ENCODE results near the gene BARX1. TPM values are rescaled to one million over a fixed set of nuclear protein-coding genes. Genes with fewer than 3 reads are reported as not detected.

Gene BARX1
- total and polyA plus RNA-seq, 10 of the 15 experiments (the other 5 are each of a cell fraction or from before 2014, with no cell fraction given), result not detected

DNA sequence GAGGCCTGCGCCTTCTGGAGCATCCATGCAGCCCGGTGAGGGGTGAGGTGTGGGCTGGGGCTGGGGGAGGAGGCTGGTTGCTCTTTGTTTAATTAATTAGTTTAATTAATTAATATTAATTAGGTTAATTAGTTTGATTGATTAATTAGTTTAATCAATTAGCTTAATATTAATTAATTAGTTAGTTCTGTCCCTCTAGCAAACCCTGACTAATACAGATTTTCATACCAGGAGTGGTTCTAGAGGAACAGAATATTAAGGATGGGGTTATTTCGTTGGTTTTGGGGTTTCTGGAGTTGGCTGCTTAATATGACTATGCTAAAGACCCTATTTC lies 14.1 kb upstream of the BARX1 start (continued):
- TF ChIP-seq, protein P1, sequence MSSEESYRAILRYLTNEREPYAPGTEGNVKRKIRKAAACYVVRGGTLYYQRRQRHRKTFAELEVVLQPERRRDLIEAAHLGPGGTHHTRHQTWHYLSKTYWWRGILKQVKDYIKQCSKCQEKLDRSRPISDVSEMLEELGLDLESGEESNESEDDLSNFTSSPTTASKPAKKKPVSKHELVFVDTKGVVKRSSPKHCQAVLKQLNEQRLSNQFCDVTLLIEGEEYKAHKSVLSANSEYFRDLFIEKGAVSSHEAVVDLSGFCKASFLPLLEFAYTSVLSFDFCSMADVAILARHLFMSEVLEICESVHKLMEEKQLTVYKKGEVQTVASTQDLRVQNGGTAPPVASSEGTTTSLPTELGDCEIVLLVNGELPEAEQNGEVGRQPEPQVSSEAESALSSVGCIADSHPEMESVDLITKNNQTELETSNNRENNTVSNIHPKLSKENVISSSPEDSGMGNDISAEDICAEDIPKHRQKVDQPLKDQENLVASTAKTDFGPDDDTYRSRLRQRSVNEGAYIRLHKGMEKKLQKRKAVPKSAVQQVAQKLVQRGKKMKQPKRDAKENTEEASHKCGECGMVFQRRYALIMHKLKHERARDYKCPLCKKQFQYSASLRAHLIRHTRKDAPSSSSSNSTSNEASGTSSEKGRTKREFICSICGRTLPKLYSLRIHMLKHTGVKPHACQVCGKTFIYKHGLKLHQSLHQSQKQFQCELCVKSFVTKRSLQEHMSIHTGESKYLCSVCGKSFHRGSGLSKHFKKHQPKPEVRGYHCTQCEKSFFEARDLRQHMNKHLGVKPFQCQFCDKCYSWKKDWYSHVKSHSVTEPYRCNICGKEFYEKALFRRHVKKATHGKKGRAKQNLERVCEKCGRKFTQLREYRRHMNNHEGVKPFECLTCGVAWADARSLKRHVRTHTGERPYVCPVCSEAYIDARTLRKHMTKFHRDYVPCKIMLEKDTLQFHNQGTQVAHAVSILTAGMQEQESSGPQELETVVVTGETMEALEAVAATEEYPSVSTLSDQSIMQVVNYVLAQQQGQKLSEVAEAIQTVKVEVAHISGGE (CRISPR knock-in tag; IDR thresholded peaks at IDR 0.05), result no peak
- no peak for TF ChIP-seq POLR2AphosphoS5 (IDR thresholded peaks at IDR 0.05; ENCODE audit: low read length)
- TF ChIP-seq HCFC1 (IDR thresholded peaks at IDR 0.05; ENCODE audit: low read length), result no peak
- no peak for TF ChIP-seq SMARCA5 (IDR thresholded peaks at IDR 0.05)
- TF ChIP-seq SMAD1 (IDR thresholded peaks at IDR 0.05; ENCODE audit: low read depth, partially characterized antibody), result no peak

DNA sequence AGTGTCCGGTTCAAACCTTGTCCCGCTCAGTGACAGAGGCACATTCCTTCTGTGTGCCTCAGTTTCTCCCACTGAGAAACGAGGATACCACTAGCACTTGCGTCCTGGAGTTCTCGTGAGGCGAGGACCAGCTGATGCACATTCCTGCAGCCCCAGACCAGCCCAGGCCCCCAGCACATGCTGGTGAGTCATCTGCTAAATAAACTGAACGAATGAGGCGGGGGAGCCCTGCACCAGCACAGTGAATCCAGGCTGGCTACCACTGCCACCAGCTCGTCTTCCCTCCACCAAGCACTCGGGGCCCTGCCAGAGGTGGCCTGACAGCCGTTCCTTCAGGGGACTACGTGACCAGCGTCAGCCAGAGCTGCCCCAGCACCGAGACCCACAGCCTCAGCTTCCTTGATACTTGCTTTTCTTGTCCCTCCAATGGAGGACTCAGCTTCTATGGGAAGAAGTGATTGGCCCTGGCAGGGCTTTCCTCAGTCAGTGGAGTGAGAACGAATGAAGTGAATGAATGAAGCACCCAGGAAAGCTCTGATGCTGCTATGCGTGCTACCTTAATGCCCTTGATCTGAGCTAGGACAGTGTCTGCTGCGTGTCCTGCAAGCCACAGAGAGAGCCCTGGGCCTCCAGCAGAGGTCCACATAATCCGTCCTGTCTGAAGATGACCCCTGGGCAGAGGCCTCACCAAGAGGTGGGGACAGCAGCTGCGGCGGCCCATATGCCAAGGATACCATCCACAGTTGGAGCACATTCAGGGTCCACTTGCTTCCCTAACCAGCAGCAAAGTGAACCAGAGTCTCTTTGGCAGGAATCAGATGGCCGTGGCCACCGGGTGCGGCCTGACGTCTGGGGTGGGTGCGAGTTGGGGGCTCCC lies 13.5 kb upstream of the BARX1 start:
- RAD21 ChIA-PET (ENCODE audit: unreplicated experiment), result no interaction called here
- BruUV-seq (replicated peaks), result no TSS peak
- CTCF ChIA-PET, result interaction anchor here (0.6 kb wide), 1 partner anchor 10 kb away, joined by 3 read pairs; no protein-coding TSS in a partner anchor

More for the DNA sequence above, 13.5 kb upstream of the BARX1 start:
- intact Hi-C loops (cut with micrococcal nuclease; ENCODE audit: unreplicated experiment) (no loop called here), in situ Hi-C loops (cut with MboI) (loop anchor here (5.0 to 10.0 kb wide), 2 partner anchors 286 to 804 kb away; no protein-coding TSS in a partner anchor)
- no peak overlapping the region for H3K4me2 ChIP-seq (ENCODE audit: control insufficient read depth, insufficient read depth)
- ChIA-PET SMC1A (ENCODE audit: uncharacterized antibody, unreplicated experiment) (no interaction called here), POLR2A (no interaction called here)
- no peaks in the 10 kb centered on the region for H3K36me3 ChIP-seq (ENCODE audit: control insufficient read depth in 2 of 2, insufficient read depth in 2 of 2, low read length in 1 of 2)
- no peak overlapping the region for H3K4me3 ChIP-seq
- H3K27me3 ChIP-seq (replicated peaks in 1 of 2; ENCODE audit: control insufficient read depth in 2 of 2, insufficient read depth in 2 of 2, low read length in 1 of 2), result no peaks in the 10 kb centered on the region
- no peaks in the 10 kb centered on the region; the same call in 2 of the 3 replicates for H3K9me3 ChIP-seq (replicated peaks; ENCODE audit: control insufficient read depth, insufficient read depth, low read length)
- 42% methylated on average over 25 of the region's 25 CpGs for WGBS (ENCODE audit: insufficient coverage, insufficient replicate concordance, low lambda C conversion rate, missing lambda C conversion rate)
- no peak overlapping the region for H2AFZ ChIP-seq (ENCODE audit: control insufficient read depth, low read depth, low read length)
- H4K20me1 ChIP-seq (ENCODE audit: control insufficient read depth, insufficient read depth), result no peaks in the 10 kb centered on the region
- H3K9ac ChIP-seq (ENCODE audit: control insufficient read depth, insufficient read depth, low read length), result no peak overlapping the region
- H3K27ac ChIP-seq (ENCODE audit: control insufficient read depth, insufficient read depth), result no peak overlapping the region
- H3K4me1 ChIP-seq (ENCODE audit: control insufficient read depth, insufficient read depth, low read length), result no peaks in the 10 kb centered on the region
- no peak for FAIRE-seq
- no peak for DNase-seq (ENCODE audit: low read depth, low spot score)
- no peak for ATAC-seq
- no peaks in the 10 kb centered on the region for H3K79me2 ChIP-seq (ENCODE audit: control insufficient read depth, insufficient read depth, low read length)
- TF ChIP-seq, protein P2, sequence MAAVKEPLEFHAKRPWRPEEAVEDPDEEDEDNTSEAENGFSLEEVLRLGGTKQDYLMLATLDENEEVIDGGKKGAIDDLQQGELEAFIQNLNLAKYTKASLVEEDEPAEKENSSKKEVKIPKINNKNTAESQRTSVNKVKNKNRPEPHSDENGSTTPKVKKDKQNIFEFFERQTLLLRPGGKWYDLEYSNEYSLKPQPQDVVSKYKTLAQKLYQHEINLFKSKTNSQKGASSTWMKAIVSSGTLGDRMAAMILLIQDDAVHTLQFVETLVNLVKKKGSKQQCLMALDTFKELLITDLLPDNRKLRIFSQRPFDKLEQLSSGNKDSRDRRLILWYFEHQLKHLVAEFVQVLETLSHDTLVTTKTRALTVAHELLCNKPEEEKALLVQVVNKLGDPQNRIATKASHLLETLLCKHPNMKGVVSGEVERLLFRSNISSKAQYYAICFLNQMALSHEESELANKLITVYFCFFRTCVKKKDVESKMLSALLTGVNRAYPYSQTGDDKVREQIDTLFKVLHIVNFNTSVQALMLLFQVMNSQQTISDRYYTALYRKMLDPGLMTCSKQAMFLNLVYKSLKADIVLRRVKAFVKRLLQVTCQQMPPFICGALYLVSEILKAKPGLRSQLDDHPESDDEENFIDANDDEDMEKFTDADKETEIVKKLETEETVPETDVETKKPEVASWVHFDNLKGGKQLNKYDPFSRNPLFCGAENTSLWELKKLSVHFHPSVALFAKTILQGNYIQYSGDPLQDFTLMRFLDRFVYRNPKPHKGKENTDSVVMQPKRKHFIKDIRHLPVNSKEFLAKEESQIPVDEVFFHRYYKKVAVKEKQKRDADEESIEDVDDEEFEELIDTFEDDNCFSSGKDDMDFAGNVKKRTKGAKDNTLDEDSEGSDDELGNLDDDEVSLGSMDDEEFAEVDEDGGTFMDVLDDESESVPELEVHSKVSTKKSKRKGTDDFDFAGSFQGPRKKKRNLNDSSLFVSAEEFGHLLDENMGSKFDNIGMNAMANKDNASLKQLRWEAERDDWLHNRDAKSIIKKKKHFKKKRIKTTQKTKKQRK (IDR thresholded peaks at IDR 0.05; ENCODE audit: low read depth, low read length), result no peak
- no peak for TF ChIP-seq BRCA1 (IDR thresholded peaks at IDR 0.05; ENCODE audit: low read depth, low read length)
- TF ChIP-seq E4F1 (IDR thresholded peaks at IDR 0.05; ENCODE audit: borderline replicate concordance, partially characterized antibody), result no peak
- TF ChIP-seq POLR2A (IDR thresholded peaks at IDR 0.05; ENCODE audit: low read depth, low read length), result no peak
- no peak for TF ChIP-seq SMC3 (IDR thresholded peaks at IDR 0.05; ENCODE audit: borderline replicate concordance, low read length)
- TF ChIP-seq FOXK2 (IDR thresholded peaks at IDR 0.05), result no peak
